K562 (cell line): ENCODE data around the gene TMC4. TPM values are rescaled to one million over a fixed set of nuclear protein-coding genes. Genes with fewer than 3 reads are reported as not detected.

ENCODE experiments used
- ATAC-seq: fragments of 200-7000 bp; cut with Tn5 transposase; 3 replicates; pipeline ENCODE4 v1.9.1; 2020; ENCODE audit warnings: moderate library complexity
- BruUV-seq: library from RNA; stranded (reverse); fragments of 400-500 nt; replicated peaks from 2 replicates; lab custom pipeline; 2021; lab: Mats Ljungman, UMichigan
- CTCF ChIA-PET: fragments of 300-600 bp; formaldehyde crosslinking; extraction: SDS; loops from one replicate; lab custom pipeline; 2021; ENCODE audit warnings: low intra/inter-chr PET ratio; lab: Yijun Ruan, JAX
- POLR2A ChIA-PET: fragments of 300-600, 350-650 bp; sonication (Branson Sonifier 250); formaldehyde crosslinking; extraction: SDS; loops from one replicate; lab custom pipeline; 2021; ENCODE audit warnings: antibody characterized with exemption, inconsistent platforms; lab: Yijun Ruan, JAX
- DNase-seq, 4 experiments: peaks; one replicate each; pipeline versions ENCODE4 v3.0.0 to v3.0.0-alpha.2; 2011 to 2018; ENCODE audit warnings: low spot score in 3 of 4, mixed read lengths in 3 of 4; ENCODE audit errors: extremely low read depth in 1 of 4
- FAIRE-seq: peaks from 2 replicates; lab custom pipeline; 2011; peaks lifted over from hg19 to GRCh38; lab: Jason Lieb, UNC
- H2AFZ ChIP-seq: 2 replicates; pipeline ENCODE4 v1.6.0; 2011; ENCODE audit warnings: low read depth, low read length, control low read depth, inconsistent platforms
- H3K27ac ChIP-seq: fragments of 200-600 bp; 3 replicates; pipeline ENCODE4 v1.8.0; 2011; ENCODE audit warnings: low read depth, mild to moderate bottlenecking, control low read depth, inconsistent platforms, low read length, moderate library complexity, mixed read lengths; ENCODE audit errors: extremely low read depth
- H3K27me3 ChIP-seq, 2 experiments: fragments of 300-600 bp in 1 of 2; 2 replicates in 1 of 2; 3 replicates in 1 of 2; pipeline versions ENCODE4 v1.6.0 to v1.8.0; 2011; ENCODE audit warnings: inconsistent platforms in 2 of 2, low read length in 2 of 2, mild to moderate bottlenecking in 1 of 2, mixed read lengths in 1 of 2, moderate library complexity in 1 of 2; ENCODE audit not compliant: control insufficient read depth in 2 of 2, insufficient read depth in 2 of 2
- H3K36me3 ChIP-seq: fragments of 300-600 bp; 3 replicates; pipeline ENCODE4 v1.8.0; 2011; ENCODE audit warnings: mild to moderate bottlenecking, low read length, inconsistent platforms; ENCODE audit not compliant: control insufficient read depth, insufficient read depth
- H3K4me1 ChIP-seq, 2 experiments: fragments of 200-600 bp in 1 of 2; replicated peaks in 1 of 2; 2 replicates in 1 of 2; 3 replicates in 1 of 2; pipeline versions ENCODE4 v1.5.1 to v1.8.0; 2011; ENCODE audit warnings: inconsistent platforms in 2 of 2, low read length in 2 of 2, mild to moderate bottlenecking in 1 of 2, mixed read lengths in 1 of 2, moderate library complexity in 1 of 2; ENCODE audit not compliant: control insufficient read depth in 2 of 2, insufficient read depth in 2 of 2
- H3K4me2 ChIP-seq: 2 replicates; pipeline ENCODE4 v1.6.1; 2011; ENCODE audit warnings: low read length, control low read depth, inconsistent platforms, mixed read lengths; ENCODE audit not compliant: insufficient read depth
- H3K4me3 ChIP-seq: fragments of 200-600 bp; sonication (generic), shearing (Covaris generic); 2 replicates; pipeline ENCODE4 v1.5.1; 2016; ENCODE audit warnings: control low read depth, inconsistent platforms
- H3K79me2 ChIP-seq: fragments of 200-600 bp; 3 replicates; pipeline ENCODE4 v1.8.0; 2011; ENCODE audit warnings: low read length, inconsistent platforms; ENCODE audit not compliant: control insufficient read depth, insufficient read depth
- H3K9ac ChIP-seq, 2 experiments: 2 replicates each; pipeline versions ENCODE4 v1.6.0 to v1.6.1; 2011; ENCODE audit warnings: low read depth in 2 of 2, low read length in 2 of 2, control low read depth in 1 of 2, inconsistent platforms in 1 of 2, mild to moderate bottlenecking in 1 of 2, mixed read lengths in 1 of 2; ENCODE audit not compliant: insufficient read depth in 1 of 2
- H3K9me1 ChIP-seq: one replicate; pipeline ENCODE4 v1.6.0; 2011; ENCODE audit warnings: inconsistent platforms, mild to moderate bottlenecking, low read length, moderate library complexity; ENCODE audit not compliant: control insufficient read depth, insufficient read depth
- H3K9me3 ChIP-seq: replicated peaks from 2 replicates; pipeline ENCODE4 v1.5.1; 2011; ENCODE audit warnings: low read depth, low read length, inconsistent platforms; ENCODE audit not compliant: control insufficient read depth, insufficient read depth
- H4K20me1 ChIP-seq: replicated peaks from 2 replicates; pipeline ENCODE4 v1.6.1; 2011; ENCODE audit warnings: low read length, inconsistent platforms, mixed read lengths; ENCODE audit not compliant: control insufficient read depth, insufficient read depth
- ASH1L ChIP-seq: fragments of 450-650 bp; IDR thresholded peaks from 2 replicates; pipeline ENCODE4 v1.6.1; 2018; ENCODE audit warnings: borderline replicate concordance, mild to moderate bottlenecking, low read depth; ENCODE audit not compliant: partially characterized antibody
- CREB3 ChIP-seq: fragments of 450-650 bp; conservative IDR thresholded peaks from 2 replicates; pipeline ENCODE4 v1.6.1; 2016; ENCODE audit warnings: missing genetic modification characterization, low read depth, mild to moderate bottlenecking, missing compliant biosample characterization, moderate library complexity
- DACH1 ChIP-seq: fragments of 450-650 bp; IDR thresholded peaks from 2 replicates; pipeline ENCODE4 v1.6.1; 2018; ENCODE audit not compliant: partially characterized antibody
- GATA2 ChIP-seq: sonication (generic); formaldehyde crosslinking; IDR thresholded peaks from 2 replicates; pipeline ENCODE4 v1.4.0; 2020; ENCODE audit warnings: mild to moderate bottlenecking, missing genetic modification reagents
- LARP7 ChIP-seq: fragments of 450-650 bp; IDR thresholded peaks from 2 replicates; pipeline ENCODE4 v1.6.1; 2016
- MAFG ChIP-seq: fragments of 450-650 bp; conservative IDR thresholded peaks from 2 replicates; pipeline ENCODE4 v1.6.1; 2016; ENCODE audit warnings: missing genetic modification characterization, missing compliant biosample characterization
- MECOM ChIP-seq: fragments of 250-450 bp; sonication (Bioruptor Pico); IDR thresholded peaks from 2 replicates; pipeline ENCODE4 v1.8.0; 2022; ENCODE audit warnings: inconsistent platforms
- PTTG1 ChIP-seq: fragments of 450-650 bp; IDR thresholded peaks from 2 replicates; pipeline ENCODE4 v1.6.1; 2016; ENCODE audit warnings: low read depth, mild to moderate bottlenecking, missing genetic modification characterization, missing compliant biosample characterization
- RAD21 ChIP-seq, 2 experiments: fragments of 250-450 bp in 1 of 2; fragments of 450-650 bp in 1 of 2; sonication (Bioruptor Pico) in 1 of 2; formaldehyde crosslinking in 1 of 2; IDR thresholded peaks in 1 of 2; conservative IDR thresholded peaks in 1 of 2; 2 replicates each; pipeline versions ENCODE4 v1.4.0 to v1.8.0; 2020 to 2022; ENCODE audit warnings: mild to moderate bottlenecking in 2 of 2, moderate library complexity in 1 of 2
- RHOXF2B ChIP-seq: fragments of 250-450 bp; sonication (Bioruptor Pico); conservative IDR thresholded peaks from 2 replicates; pipeline ENCODE4 v1.5.1; 2021
- TSC22D4 ChIP-seq: fragments of 450-650 bp; IDR thresholded peaks from 2 replicates; pipeline ENCODE4 v1.6.1; 2016; ENCODE audit warnings: missing genetic modification characterization, missing biosample characterization, control low read depth
- ZBTB8A ChIP-seq: fragments of 450-650 bp; IDR thresholded peaks from 2 replicates; pipeline ENCODE4 v1.6.1; 2018; ENCODE audit warnings: mild to moderate bottlenecking, moderate library complexity; ENCODE audit not compliant: partially characterized antibody
- ZNF12 ChIP-seq: sonication (generic); formaldehyde crosslinking; IDR thresholded peaks from 2 replicates; pipeline ENCODE4 v1.4.0; 2020; ENCODE audit warnings: mild to moderate bottlenecking, missing genetic modification reagents
- ZNF592 ChIP-seq: fragments of 450-650 bp; IDR thresholded peaks from 2 replicates; pipeline ENCODE4 v1.6.1; 2017; ENCODE audit warnings: antibody characterized with exemption, mild to moderate bottlenecking
- ZNF695 ChIP-seq: fragments of 450-650 bp; formaldehyde crosslinking; IDR thresholded peaks from 2 replicates; pipeline ENCODE4 v1.4.0; 2020; ENCODE audit warnings: mild to moderate bottlenecking, moderate library complexity
- WGBS: fragments of 100-300 bp; shearing (Covaris generic); methylation state at CpG from one replicate; pipeline ENCODE4 v1.1.6; 2016; ENCODE audit warnings: low coverage, mixed read lengths; ENCODE audit not compliant: insufficient coverage; ENCODE audit errors: missing lambda C conversion rate; 5-methylcytosine and 5-hydroxymethylcytosine counted together
- in situ Hi-C: fragments of 300-500 bp; cut with MboI; formaldehyde crosslinking; loops from 4 replicates; pipeline ENCODE4 v1.15.0; 2018; ENCODE audit warnings: inconsistent platforms, mixed read lengths
- intact Hi-C: fragments of 100-400 bp; cut with micrococcal nuclease; formaldehyde crosslinking; loops from 2 replicates; pipeline ENCODE4 v1.14.2; 2022
- polyA plus RNA-seq, 8 experiments: library from polyadenylated mRNA; depleted of rRNA in 4 of 8; stranded (reverse) in 5 of 8; unstranded in 3 of 8; fragments of >200 nt; fragmentation: Nextera tagmentation in 2 of 8; fragmentation: Illumina TruSeq in 1 of 8; extraction: Ambion mirVana in 2 of 8; extraction: Trizol in 1 of 8; gene quantifications; 2 replicates each; pipeline versions ENCODE4 v1.2.1 to v1.2.3, GENCODE V29; 2011 to 2014; ENCODE audit warnings: inconsistent platforms in 1 of 8, missing spikeins in 1 of 8
- total RNA-seq, 7 experiments: library from RNA; depleted of rRNA in 6 of 7; stranded (reverse); fragments of >200 nt in 6 of 7; fragmentation: Illumina TruSeq in 2 of 7; extraction: Trizol in 2 of 7; gene quantifications; 2 replicates each; pipeline versions ENCODE4 v1.2.1 to v1.2.3, GENCODE V29; 2011 to 2021; ENCODE audit warnings: low replicate concordance in 1 of 7

Gene TMC4
- total and polyA plus RNA-seq, 9 of the 15 experiments (the other 6 are each of a cell fraction or from before 2014, with no cell fraction given), result 0.12 to 0.79 (median 0.36) TPM; not detected in 2

- TF ChIP-seq MECOM (CRISPR knock-in tag), result no peak
- TF ChIP-seq ZNF12 (CRISPR knock-in tag), result no peak
- no peak for TF ChIP-seq CREB3 (tag)
- no peak for TF ChIP-seq RAD21 (CRISPR knock-in tag; conservative IDR thresholded peaks at IDR 0.05 in 1 of 2, IDR thresholded peaks at IDR 0.05 in 1 of 2)
- TF ChIP-seq DACH1, result no peak
- TF ChIP-seq PTTG1 (tag), result no peak
- TF ChIP-seq MAFG (tag), result no peak
- TF ChIP-seq ZNF592, result no peak
- TF ChIP-seq ASH1L, result no peak
- TF ChIP-seq ZNF695, result no peak
- TF ChIP-seq TSC22D4 (tag), result no peak
- TF ChIP-seq LARP7, result no peak
- TF ChIP-seq GATA2, result no peak
- no peak for TF ChIP-seq RHOXF2B (CRISPR knock-in tag)
- TF ChIP-seq ZBTB8A, result no peak
- Histone ChIP-seq H3K9me3 (no peaks in the 10 kb centered on the region), H3K27me3 (no peaks in the 10 kb centered on the region), H3K27ac (no peak overlapping the region), H3K79me2 (peaks cover 1% of the 10 kb centered on the region; the same call in 2 of the 3 replicates), H3K4me1 (peaks cover 0 to 10% of the 10 kb centered on the region in 2 experiments; a peak in 1 of 5 replicates), H2AFZ (no peak overlapping the region), H3K9me1 (no peaks in the 10 kb centered on the region), H4K20me1 (peaks cover 1% of the 10 kb centered on the region; the same call in 1 of the 2 replicates), H3K36me3 (peaks cover 96% of the 10 kb centered on the region; the same call in 2 of the 3 replicates), H3K9ac (no peak overlapping the region), H3K4me3 (no peak overlapping the region), H3K4me2 (no peak overlapping the region)
- ChIA-PET POLR2A (interaction anchor here (0.6 to 4.1 kb wide), 4 partner anchors 10 to 13 kb away, joined by 3 to 29 read pairs (median 4); partner anchors contain the start of genes CNOT3 and LENG1), CTCF (no interaction called here)
- FAIRE-seq, result no peak
- 69% methylated on average over 3 of the region's 3 CpGs for WGBS
- in situ Hi-C loops (no loop called here), intact Hi-C loops (no loop called here)
- DNase-seq, result no peak
- no TSS peak for BruUV-seq
- ATAC-seq, result no peak; the same call in 2 of the 3 replicates
Measured at GRCh38 chr19:54147676-54148075, 25.3 kb downstream of the TMC4 start.
